Osteoblast (primary cell): ENCODE results near the gene PTCHD4. TPM values are rescaled to one million over a fixed set of nuclear protein-coding genes. Genes with fewer than 3 reads are reported as not detected.
"Not testable (repeated sequence)": the region's sequence is repeated elsewhere in the genome, so short reads cannot be mapped to it uniquely, and the experiment has no call there.

Source experiments
- DNase-seq: peaks from one replicate; pipeline ENCODE4 v3.0.0; 2011; ENCODE audit warnings: low spot score, mixed read lengths; ENCODE audit not compliant: insufficient read length; ENCODE audit errors: missing footprints
- H2AFZ ChIP-seq: 2 replicates; pipeline ENCODE4 v1.6.0; 2011; ENCODE audit warnings: mild to moderate bottlenecking, low read length
- H3K27ac ChIP-seq: 2 replicates; pipeline ENCODE4 v1.5.1; 2011; ENCODE audit warnings: mild to moderate bottlenecking, low read depth, low read length, moderate library complexity
- H3K27me3 ChIP-seq: 2 replicates; pipeline ENCODE4 v1.6.0; 2012; ENCODE audit warnings: mild to moderate bottlenecking, control low read depth, inconsistent platforms, low read length, moderate library complexity; ENCODE audit not compliant: insufficient read depth
- H3K36me3 ChIP-seq: 2 replicates; pipeline ENCODE4 v1.5.1; 2011; ENCODE audit warnings: mild to moderate bottlenecking, low read length, control low read depth, moderate library complexity; ENCODE audit not compliant: insufficient read depth
- H3K4me1 ChIP-seq: 2 replicates; pipeline ENCODE4 v1.5.1; 2011; ENCODE audit warnings: mild to moderate bottlenecking, low read length, control low read depth, moderate library complexity; ENCODE audit not compliant: insufficient read depth
- H3K4me2 ChIP-seq: 2 replicates; pipeline ENCODE4 v1.6.0; 2011; ENCODE audit warnings: mild to moderate bottlenecking, low read length; ENCODE audit not compliant: insufficient read depth
- H3K4me3 ChIP-seq: fragments of 200-600 bp; sonication (generic); 3 replicates; pipeline ENCODE4 v1.5.1; 2012; ENCODE audit warnings: mild to moderate bottlenecking, low read length, inconsistent platforms; ENCODE audit not compliant: insufficient read depth
- H3K79me2 ChIP-seq: 2 replicates; pipeline ENCODE4 v1.6.0; 2012; ENCODE audit warnings: mild to moderate bottlenecking, low read length, control low read depth, inconsistent platforms; ENCODE audit not compliant: insufficient read depth
- H3K9me3 ChIP-seq: 2 replicates; pipeline ENCODE4 v1.5.1; 2011; ENCODE audit warnings: low read depth, low read length, control low read depth
- H4K20me1 ChIP-seq: 2 replicates; pipeline ENCODE4 v1.6.0; 2012; ENCODE audit warnings: mild to moderate bottlenecking, low read length, control low read depth; ENCODE audit not compliant: insufficient read depth
- CTCF ChIP-seq: IDR thresholded peaks from 2 replicates; pipeline ENCODE4 v1.5.1; 2011; ENCODE audit warnings: mild to moderate bottlenecking, low read depth, low read length, moderate library complexity; ENCODE audit errors: extremely low read depth
- total RNA-seq: library from RNA; depleted of rRNA; stranded (reverse); fragments of >200 nt; gene quantifications from 2 replicates; pipeline ENCODE4 v1.2.3, GENCODE V29; 2012

The PTCHD4 gene
- total RNA-seq, 1 donor: 6.5 TPM

- peak overlapping the region; percentile 72 for H3K4me2 ChIP-seq
- no peaks in the 10 kb centered on the region for H3K4me1 ChIP-seq
- TF ChIP-seq CTCF: no peak
- no peaks in the 10 kb centered on the region for H4K20me1 ChIP-seq
- no peaks in the 10 kb centered on the region for H3K36me3 ChIP-seq
- peak overlapping the region; percentile 69 for H3K4me3 ChIP-seq
- no peak for DNase-seq
- no peaks in the 10 kb centered on the region for H3K27me3 ChIP-seq
- H2AFZ ChIP-seq: peak overlapping the region; percentile 73
- H3K27ac ChIP-seq: peak overlapping the region; percentile 62
- H3K9me3 ChIP-seq: no peaks in the 10 kb centered on the region
- peaks cover 21% of the 10 kb centered on the region for H3K79me2 ChIP-seq
Observed at GRCh38 chr6:48110436-48111142, 408 bp downstream of the PTCHD4 start.

DNA sequence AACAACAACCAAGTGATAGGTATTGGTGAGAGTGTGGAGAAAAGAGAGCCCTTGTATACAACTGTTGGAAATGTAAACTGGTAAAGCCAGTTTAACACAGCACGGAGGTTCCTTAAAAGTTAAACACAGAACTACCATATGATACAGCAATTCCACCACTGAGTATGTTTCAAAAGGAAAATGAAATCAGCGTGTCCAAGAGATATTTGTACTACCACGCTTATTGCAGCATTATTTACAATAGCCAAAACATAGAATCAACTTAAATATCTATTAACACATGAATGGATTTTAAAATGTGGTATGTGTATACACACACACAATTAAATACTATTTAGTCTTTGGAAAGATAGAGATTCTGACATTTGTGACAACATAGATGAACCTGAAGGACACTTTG is 1.1 kb downstream of the PTCHD4 start:
- Histone ChIP-seq H2AFZ (peak overlapping the region; percentile 32), H3K4me3 (peak overlapping the region; percentile 66), H3K9me3 (no peaks in the 10 kb centered on the region), H3K36me3 (no peaks in the 10 kb centered on the region), H3K79me2 (peaks cover 21% of the 10 kb centered on the region), H3K4me2 (peak overlapping the region; percentile 72), H4K20me1 (no peaks in the 10 kb centered on the region), H3K27ac (no peak overlapping the region), H3K4me1 (no peaks in the 10 kb centered on the region), H3K27me3 (no peaks in the 10 kb centered on the region)
- no peak for DNase-seq
- no peak for TF ChIP-seq CTCF

- not testable (repeated sequence) for H4K20me1 ChIP-seq, H3K4me1 ChIP-seq, H3K4me2 ChIP-seq, H3K27me3 ChIP-seq, H3K27ac ChIP-seq, H3K4me3 ChIP-seq, H3K36me3 ChIP-seq, H3K9me3 ChIP-seq, DNase-seq, H2AFZ ChIP-seq
- peaks cover 13% of the 10 kb centered on the region for H3K79me2 ChIP-seq
Observed at GRCh38 chr6:48102476-48103195, 8.4 kb downstream of the PTCHD4 start.

DNA sequence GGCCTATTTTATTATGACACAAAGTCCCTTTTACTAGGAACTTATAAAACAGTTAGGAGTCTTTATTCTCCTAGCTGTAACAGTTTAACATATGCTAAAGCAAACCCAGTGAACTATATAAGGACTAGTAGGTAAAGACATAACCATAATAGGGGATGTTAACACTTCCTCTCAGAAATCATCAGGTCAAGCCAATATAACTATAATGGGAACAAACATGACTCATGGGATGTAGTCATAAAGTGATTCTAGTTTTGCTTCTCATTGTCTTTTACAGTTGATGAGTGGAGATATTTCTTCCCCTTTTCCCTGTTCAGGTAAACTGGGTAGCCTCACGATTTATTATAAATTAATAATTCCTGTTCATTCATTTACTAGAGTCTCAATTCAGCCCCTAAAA is 9.7 kb downstream of the PTCHD4 start:
- TF ChIP-seq CTCF: no peak
- Histone ChIP-seq H2AFZ (no peak overlapping the region), H3K4me2 (no peak overlapping the region), H3K9me3 (no peaks in the 10 kb centered on the region), H4K20me1 (no peaks in the 10 kb centered on the region), H3K4me3 (no peak overlapping the region), H3K79me2 (peaks cover 11% of the 10 kb centered on the region), H3K36me3 (no peaks in the 10 kb centered on the region), H3K27me3 (no peaks in the 10 kb centered on the region), H3K4me1 (no peaks in the 10 kb centered on the region), H3K27ac (no peak overlapping the region)
- DNase-seq: peak; percentile 22
